CD4-positive, CD25-positive, alpha-beta regulatory T cell (primary cell): ENCODE measurements around the gene PAN2. TPM values are rescaled to one million over a fixed set of nuclear protein-coding genes. Genes with fewer than 3 reads are reported as not detected.
A peak's percentile ranks its signal among the peaks of the same experiment; 100 is the strongest.
"Not testable (repeated sequence)": the region's sequence is repeated elsewhere in the genome, so short reads cannot be mapped to it uniquely, and the experiment has no call there.

Experiments used
- ATAC-seq, 2 donors: fragments of 150-1000 bp; cut with Tn5 transposase; one replicate each; pipeline ENCODE4 v1.10.0; 2021; ENCODE audit warnings: low read depth in 2 of 2, moderate number of reproducible peaks in 2 of 2, moderate library complexity in 1 of 2
- DNase-seq, 3 donors: peaks; one replicate each; pipeline versions ENCODE4 v3.0.0 to v3.0.0-alpha.2; 2012 to 2022; ENCODE audit warnings: mixed read lengths in 1 of 3
- H3K27ac ChIP-seq: one replicate; pipeline ENCODE4 v1.7.0; 2013; ENCODE audit warnings: mild to moderate bottlenecking, low read length; ENCODE audit not compliant: insufficient read depth, poor library complexity, severe bottlenecking
- H3K27me3 ChIP-seq: one replicate; pipeline ENCODE4 v1.7.0; 2013; ENCODE audit warnings: low read length; ENCODE audit not compliant: control insufficient read depth, insufficient read depth
- H3K36me3 ChIP-seq: one replicate; pipeline ENCODE4 v1.7.0; 2013; ENCODE audit warnings: mild to moderate bottlenecking, low read length, moderate library complexity; ENCODE audit not compliant: control insufficient read depth, insufficient read depth
- H3K4me1 ChIP-seq: 2 replicates; pipeline ENCODE4 v1.7.0; 2013; ENCODE audit warnings: mild to moderate bottlenecking, low read length; ENCODE audit not compliant: insufficient read depth, control insufficient read depth, poor library complexity, severe bottlenecking
- H3K4me3 ChIP-seq: one replicate; pipeline ENCODE4 v1.7.0; 2013; ENCODE audit warnings: low read depth, mild to moderate bottlenecking, low read length, moderate library complexity
- H3K9me3 ChIP-seq, 2 experiments: 1 replicate in 1 of 2; 2 replicates in 1 of 2; pipeline ENCODE4 v1.7.0; 2013; ENCODE audit warnings: low read length in 2 of 2, mild to moderate bottlenecking in 1 of 2, moderate library complexity in 1 of 2; ENCODE audit not compliant: control insufficient read depth in 2 of 2
- H3K27ac Mint-ChIP-seq, 3 donors: one replicate each; pipeline ENCODE4 v1.8.0; 2020 to 2022; ENCODE audit warnings: mild to moderate bottlenecking in 3 of 3, mixed read lengths in 3 of 3, moderate library complexity in 2 of 3
- H3K27me3 Mint-ChIP-seq: one replicate; pipeline ENCODE4 v1.8.0; 2022; ENCODE audit warnings: mild to moderate bottlenecking, mixed read lengths
- H3K36me3 Mint-ChIP-seq: one replicate; pipeline ENCODE4 v1.8.0; 2020; ENCODE audit warnings: mixed read lengths
- H3K4me1 Mint-ChIP-seq, 4 donors: one replicate each; pipeline ENCODE4 v1.8.0; 2020 to 2022; ENCODE audit warnings: mixed read lengths in 4 of 4, mild to moderate bottlenecking in 1 of 4
- H3K4me3 Mint-ChIP-seq, 4 donors: one replicate each; pipeline ENCODE4 v1.8.0; 2020 to 2022; ENCODE audit warnings: mild to moderate bottlenecking in 4 of 4, mixed read lengths in 4 of 4, moderate library complexity in 3 of 4
- H3K9me3 Mint-ChIP-seq, 7 donors: one replicate each; pipeline ENCODE4 v1.8.0; 2020 to 2022; ENCODE audit warnings: mixed read lengths in 7 of 7, mild to moderate bottlenecking in 3 of 7, moderate library complexity in 2 of 7
- polyA plus RNA-seq, 4 donors: library from polyadenylated mRNA; unstranded; fragments of 300-500 nt; fragmentation: Illumina TruSeq; gene quantifications; one replicate each; pipeline ENCODE4 v1.2.3, GENCODE V29; 2021
- total RNA-seq: library from RNA; stranded (reverse); gene quantifications from one replicate; pipeline ENCODE4 v1.2.3, GENCODE V29; 2022

The PAN2 gene
- total and polyA plus RNA-seq, 5 donors from 2014 or later, result 4.5 to 83.5 (median 7.8) TPM

DNA sequence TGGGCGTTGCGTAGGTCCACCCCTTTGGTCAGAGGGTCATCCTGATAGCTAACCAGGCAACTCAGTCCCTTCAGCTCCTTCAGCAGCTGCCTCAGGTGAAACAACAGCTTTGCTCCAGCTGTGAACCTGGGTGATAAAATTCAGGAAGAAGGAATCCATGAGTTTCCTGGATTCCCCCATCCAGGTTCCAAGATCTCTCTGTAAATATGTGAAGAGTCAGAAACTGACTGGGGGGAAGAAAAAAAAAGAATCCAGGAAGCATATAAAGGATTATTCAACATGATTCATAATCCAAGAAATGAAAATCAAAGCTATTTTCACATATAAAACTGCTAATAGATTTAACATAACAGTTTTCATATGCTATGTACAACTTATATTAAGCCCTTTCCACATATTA is 17.5 kb upstream of the PAN2 start:
- Mint-ChIP-seq H3K27me3 (no peaks in the 10 kb centered on the region), H3K4me3 (no peak overlapping the region), H3K9me3 (no peaks in the 10 kb centered on the region), H3K36me3 (peaks cover 36% of the 10 kb centered on the region), H3K4me1 (peaks cover 0 to 5% (median 1%) of the 10 kb centered on the region in 4 donors), H3K27ac (no peak overlapping the region)
- Histone ChIP-seq H3K36me3 (peaks cover 86% of the 10 kb centered on the region), H3K4me3 (no peak overlapping the region), H3K4me1 (no peaks in the 10 kb centered on the region), H3K27me3 (no peaks in the 10 kb centered on the region), H3K9me3 (no peaks in the 10 kb centered on the region), H3K27ac (no peak overlapping the region)
- DNase-seq, result no peak
- ATAC-seq, result no peak

DNA sequence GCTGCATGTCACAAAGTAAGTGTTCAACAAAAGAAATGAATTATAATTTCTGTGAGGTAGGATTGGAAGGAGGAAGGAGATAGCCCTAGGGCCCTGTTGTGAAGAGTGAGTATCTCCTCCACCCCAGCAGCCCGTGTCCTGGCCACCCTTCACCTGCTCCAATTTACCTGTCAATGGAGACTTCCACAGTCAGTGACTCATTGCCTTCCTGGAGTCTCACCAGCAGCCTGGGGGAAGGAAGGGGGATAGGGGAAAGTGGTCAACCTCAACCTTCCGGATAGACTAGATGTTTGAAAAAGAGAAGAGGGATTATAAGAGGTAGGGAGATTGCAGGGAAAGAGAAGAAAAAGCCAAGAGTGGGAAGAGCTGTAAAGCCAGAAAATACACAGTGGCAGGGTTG is 16.9 kb upstream of the PAN2 start:
- no peak for DNase-seq
- Mint-ChIP-seq H3K4me3 (no peak overlapping the region), H3K27me3 (no peaks in the 10 kb centered on the region), H3K27ac (peak overlapping the region; percentile 11 to 96 (median 83)), H3K4me1 (peaks cover 0 to 3% (median 1%) of the 10 kb centered on the region in 4 donors), H3K9me3 (no peaks in the 10 kb centered on the region), H3K36me3 (peaks cover 38% of the 10 kb centered on the region)
- ATAC-seq, result no peak
- no peaks in the 10 kb centered on the region for H3K4me1 ChIP-seq
- no peak overlapping the region for H3K4me3 ChIP-seq
- H3K27ac ChIP-seq, result no peak overlapping the region
- no peaks in the 10 kb centered on the region for H3K27me3 ChIP-seq
- H3K9me3 ChIP-seq, result no peaks in the 10 kb centered on the region
- peaks cover 86% of the 10 kb centered on the region for H3K36me3 ChIP-seq

DNA sequence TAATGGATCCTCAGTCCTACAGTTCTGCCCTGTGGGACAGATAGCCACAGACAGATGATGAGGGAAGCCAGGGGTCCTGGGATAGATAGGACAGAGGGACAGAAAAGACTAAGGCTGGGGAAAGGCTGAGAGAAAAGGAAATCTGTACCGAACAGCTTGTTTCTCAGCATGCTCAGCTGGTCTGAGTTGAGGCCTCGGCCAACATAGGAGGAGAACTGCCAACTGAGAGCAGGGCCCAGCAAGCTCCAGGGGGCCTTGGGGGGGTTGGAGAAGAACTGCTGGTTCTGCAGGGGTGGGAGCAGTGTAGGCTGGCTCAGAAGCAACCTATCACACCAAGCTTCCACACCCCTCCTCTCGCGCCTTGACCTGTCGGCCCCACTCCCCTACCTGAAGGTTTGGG is 15.0 kb upstream of the PAN2 start:
- Mint-ChIP-seq H3K36me3 (peaks cover 41% of the 10 kb centered on the region), H3K9me3 (no peaks in the 10 kb centered on the region), H3K4me1 (peaks cover 0 to 3% (median 1%) of the 10 kb centered on the region in 4 donors), H3K4me3 (no peak overlapping the region), H3K27me3 (no peaks in the 10 kb centered on the region), H3K27ac (peak overlapping the region in 1 of 3 donors; percentile 81)
- H3K27ac ChIP-seq, result no peak overlapping the region
- no peaks in the 10 kb centered on the region for H3K9me3 ChIP-seq
- no peaks in the 10 kb centered on the region for H3K27me3 ChIP-seq
- DNase-seq (no peak), ATAC-seq (no peak)
- no peaks in the 10 kb centered on the region for H3K4me1 ChIP-seq
- no peak overlapping the region for H3K4me3 ChIP-seq
- peaks cover 76% of the 10 kb centered on the region for H3K36me3 ChIP-seq

DNA sequence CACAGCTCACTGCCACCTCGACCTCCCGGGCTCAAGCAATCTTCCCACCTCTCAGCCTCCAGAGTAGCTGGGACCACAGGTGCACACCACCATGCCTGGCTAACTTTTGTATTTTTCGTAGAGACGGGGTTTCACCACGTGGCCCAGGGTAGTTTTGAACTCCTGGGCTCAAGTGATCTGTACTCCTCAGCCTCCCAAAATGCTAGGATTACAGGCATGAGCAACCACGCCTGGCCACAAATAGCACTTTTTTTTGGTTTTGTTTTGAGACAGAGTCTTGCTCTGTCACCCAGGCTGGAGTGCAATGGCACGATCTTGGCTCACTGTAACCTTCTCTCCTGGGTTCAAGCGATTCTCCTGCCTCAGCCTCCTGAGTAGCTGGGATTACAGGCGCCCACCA is 13.5 kb upstream of the PAN2 start:
- H3K4me1 Mint-ChIP-seq, H3K9me3 Mint-ChIP-seq, H3K27ac Mint-ChIP-seq, DNase-seq, H3K4me3 Mint-ChIP-seq, H3K27me3 Mint-ChIP-seq, H3K4me3 ChIP-seq, H3K4me1 ChIP-seq, H3K27me3 ChIP-seq, H3K27ac ChIP-seq, H3K9me3 ChIP-seq, ATAC-seq: not testable (repeated sequence)
- H3K36me3 ChIP-seq, result peaks cover 78% of the 10 kb centered on the region
- H3K36me3 Mint-ChIP-seq, result peaks cover 55% of the 10 kb centered on the region

DNA sequence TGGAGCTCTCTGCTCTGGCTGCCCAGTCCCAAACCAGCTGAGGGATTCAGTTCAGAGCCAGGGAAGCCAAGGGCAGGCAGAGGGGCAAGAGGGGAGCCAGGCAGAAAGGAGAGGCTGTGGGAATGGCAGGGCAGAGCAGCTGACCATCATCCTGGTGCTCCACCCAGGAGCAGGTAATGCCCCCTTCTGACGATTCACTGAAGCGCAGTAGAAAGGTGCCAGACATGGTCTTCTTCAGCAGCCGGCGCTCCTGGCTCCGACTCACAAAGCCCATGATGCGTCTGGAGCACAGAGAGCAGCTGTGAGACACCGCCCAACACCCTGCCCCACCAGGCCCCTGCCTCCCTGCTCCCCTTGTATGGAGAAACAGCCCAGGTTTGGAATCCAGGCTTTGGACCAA is 12.9 kb upstream of the PAN2 start:
- DNase-seq (no peak), ATAC-seq (no peak)
- Mint-ChIP-seq H3K4me1 (peaks cover 0 to 4% (median 1%) of the 10 kb centered on the region in 4 donors), H3K36me3 (peaks cover 55% of the 10 kb centered on the region), H3K27me3 (no peaks in the 10 kb centered on the region), H3K27ac (no peak overlapping the region), H3K4me3 (no peak overlapping the region), H3K9me3 (no peaks in the 10 kb centered on the region)
- Histone ChIP-seq H3K27me3 (no peaks in the 10 kb centered on the region), H3K9me3 (no peaks in the 10 kb centered on the region), H3K4me3 (no peak overlapping the region), H3K4me1 (no peaks in the 10 kb centered on the region), H3K36me3 (peaks cover 76% of the 10 kb centered on the region), H3K27ac (no peak overlapping the region)

DNA sequence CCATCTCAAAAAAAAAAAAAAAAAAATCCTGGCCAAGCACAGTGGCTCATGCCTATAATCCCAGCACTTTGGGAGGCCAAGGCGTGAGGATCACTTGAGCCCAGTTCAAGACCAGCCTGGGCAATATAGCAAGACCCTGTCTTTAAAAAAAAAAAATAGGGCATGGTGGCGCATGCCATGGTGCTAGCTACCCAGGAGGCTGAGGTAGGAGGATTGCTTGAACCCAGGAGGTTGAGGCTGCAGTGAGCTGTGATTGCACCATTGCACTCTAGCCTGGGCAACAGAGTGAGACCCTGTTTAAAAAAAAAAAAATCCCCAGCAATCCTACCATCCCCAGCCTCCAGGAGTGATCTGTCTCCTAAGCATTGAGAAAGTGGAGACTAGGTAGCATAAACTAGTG is 8.5 kb upstream of the PAN2 start:
- H3K9me3 ChIP-seq, H3K27me3 Mint-ChIP-seq, H3K4me3 ChIP-seq, H3K27me3 ChIP-seq, H3K4me3 Mint-ChIP-seq, H3K9me3 Mint-ChIP-seq, ATAC-seq, DNase-seq, H3K27ac ChIP-seq: not testable (repeated sequence)
- Mint-ChIP-seq H3K36me3 (peaks cover 37% of the 10 kb centered on the region), H3K4me1 (peaks cover 0 to 34% (median 26%) of the 10 kb centered on the region in 4 donors), H3K27ac (peak overlapping the region in 1 of 3 donors; percentile 79)
- peaks cover 45% of the 10 kb centered on the region for H3K36me3 ChIP-seq
- peaks cover 29% of the 10 kb centered on the region for H3K4me1 ChIP-seq

DNA sequence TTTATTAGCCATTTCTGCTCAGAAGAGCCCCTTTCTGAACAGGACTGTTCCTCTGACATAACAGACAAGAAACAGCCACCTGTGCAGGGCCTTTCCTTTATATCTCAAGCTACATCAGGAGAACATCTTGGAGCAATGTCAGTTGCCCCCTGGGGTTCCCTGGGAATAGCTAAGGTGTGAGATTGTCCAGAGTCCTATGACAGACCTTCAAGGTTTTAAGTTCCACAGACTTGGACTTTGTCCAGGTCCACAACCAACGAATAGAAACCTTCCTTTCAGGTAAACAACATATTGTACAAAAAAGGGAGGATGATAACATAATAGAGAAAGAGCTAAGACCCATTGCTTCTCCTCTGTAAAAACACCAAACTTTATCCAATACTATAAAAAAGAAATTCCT is 7.8 kb upstream of the PAN2 start:
- H3K4me3 Mint-ChIP-seq, result no peak overlapping the region
- H3K27ac Mint-ChIP-seq, result peak overlapping the region; percentile 47 to 100 (median 71)
- Histone ChIP-seq H3K27me3 (no peaks in the 10 kb centered on the region), H3K36me3 (peaks cover 40% of the 10 kb centered on the region), H3K4me1 (peaks cover 29% of the 10 kb centered on the region), H3K27ac (peak overlapping the region; percentile 37), H3K4me3 (no peak overlapping the region), H3K9me3 (no peaks in the 10 kb centered on the region)
- H3K27me3 Mint-ChIP-seq, result no peaks in the 10 kb centered on the region
- DNase-seq (no peak), ATAC-seq (no peak)
- peaks cover 0 to 39% (median 26%) of the 10 kb centered on the region in 4 donors for H3K4me1 Mint-ChIP-seq
- peaks cover 37% of the 10 kb centered on the region for H3K36me3 Mint-ChIP-seq
- H3K9me3 Mint-ChIP-seq, result peaks cover 0 to 3% (median 0%) of the 10 kb centered on the region in 7 donors

DNA sequence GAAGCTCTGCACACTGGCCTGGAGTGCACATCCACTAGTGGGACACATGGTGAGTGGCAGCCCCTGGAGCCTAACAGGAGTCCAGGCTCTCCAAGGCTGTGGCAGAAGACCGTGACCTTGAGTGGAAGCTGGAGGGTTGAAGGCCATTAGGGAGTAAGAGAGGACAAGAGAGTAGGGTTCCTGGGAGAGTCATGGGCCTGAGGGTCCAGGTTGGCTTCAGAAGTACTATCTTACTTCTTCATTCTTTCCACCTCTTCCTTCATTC is 5.3 kb upstream of the PAN2 start:
- no peak for ATAC-seq
- peak overlapping the region; percentile 86 for H3K4me3 ChIP-seq

More for the DNA sequence above, 5.3 kb upstream of the PAN2 start:
- H3K4me1 Mint-ChIP-seq, result peaks cover 2 to 45% (median 29%) of the 10 kb centered on the region in 4 donors
- no peaks in the 10 kb centered on the region for H3K27me3 Mint-ChIP-seq
- H3K9me3 ChIP-seq, result no peaks in the 10 kb centered on the region
- H3K27ac Mint-ChIP-seq, result peak overlapping the region; percentile 98 to 100 (median 99)
- no peak for DNase-seq
- H3K27ac ChIP-seq, result peak overlapping the region; percentile 91
- peaks cover 0 to 3% (median 0%) of the 10 kb centered on the region in 7 donors for H3K9me3 Mint-ChIP-seq
- H3K27me3 ChIP-seq, result no peaks in the 10 kb centered on the region
- peaks cover 36% of the 10 kb centered on the region for H3K4me1 ChIP-seq
- H3K36me3 Mint-ChIP-seq, result peaks cover 25% of the 10 kb centered on the region
- H3K4me3 Mint-ChIP-seq, result peak overlapping the region; percentile 78 to 98 (median 94)
- peaks cover 26% of the 10 kb centered on the region for H3K36me3 ChIP-seq
